Activated CD4-positive, alpha-beta T cell treated with anti-CD3 and anti-CD28 coated beads for 48 hours (primary cell): ENCODE measurements around the gene MRPL53.
"Not testable (repeated sequence)": the region's sequence is repeated elsewhere in the genome, so short reads cannot be mapped to it uniquely, and the experiment has no call there.

Experiments
- DNase-seq: peaks from one replicate; pipeline ENCODE4 v3.0.0-alpha.2; 2020

The MRPL53 gene

DNA sequence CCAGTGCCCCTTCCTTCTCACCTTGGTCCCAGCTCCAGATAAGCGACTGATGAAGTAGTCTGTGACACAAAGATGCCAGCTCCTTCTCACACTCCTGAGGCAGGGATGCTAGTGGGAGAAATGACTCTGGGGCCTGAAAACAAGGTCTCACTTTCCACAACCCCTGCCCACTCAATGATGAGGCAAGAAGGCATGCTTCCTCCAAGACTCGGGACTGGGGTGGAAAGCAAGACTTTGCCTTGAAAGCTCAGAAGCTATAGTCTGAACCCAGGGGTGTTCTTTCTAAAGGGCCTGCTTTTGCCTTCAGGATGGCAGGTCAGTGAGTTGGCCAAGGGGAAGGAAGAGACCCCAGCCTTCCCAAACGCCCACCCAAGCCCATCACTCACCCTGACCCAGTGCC lies 9.0 kb upstream of the MRPL53 start:
- DNase-seq = no peak

DNA sequence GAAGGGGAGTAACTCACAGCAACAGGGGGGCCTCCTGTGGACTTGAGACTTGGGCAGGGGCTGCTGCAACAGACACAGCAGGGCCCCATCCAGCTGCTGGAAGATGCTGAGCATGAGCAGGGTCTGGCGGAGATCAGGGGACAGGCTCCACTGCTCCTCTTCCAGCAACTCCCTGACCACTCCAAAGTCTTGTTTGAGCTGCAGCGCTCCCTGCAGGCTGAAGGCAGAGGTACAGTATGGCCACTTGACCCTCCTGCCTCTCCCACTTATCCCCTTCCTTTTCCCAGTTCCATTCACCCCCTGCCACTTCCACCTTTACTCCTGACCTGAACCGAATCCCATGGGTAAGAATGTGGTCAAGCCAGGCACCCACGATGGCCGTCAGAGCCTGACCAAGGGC lies 2.4 kb upstream of the MRPL53 start:
- DNase-seq = no peak

DNA sequence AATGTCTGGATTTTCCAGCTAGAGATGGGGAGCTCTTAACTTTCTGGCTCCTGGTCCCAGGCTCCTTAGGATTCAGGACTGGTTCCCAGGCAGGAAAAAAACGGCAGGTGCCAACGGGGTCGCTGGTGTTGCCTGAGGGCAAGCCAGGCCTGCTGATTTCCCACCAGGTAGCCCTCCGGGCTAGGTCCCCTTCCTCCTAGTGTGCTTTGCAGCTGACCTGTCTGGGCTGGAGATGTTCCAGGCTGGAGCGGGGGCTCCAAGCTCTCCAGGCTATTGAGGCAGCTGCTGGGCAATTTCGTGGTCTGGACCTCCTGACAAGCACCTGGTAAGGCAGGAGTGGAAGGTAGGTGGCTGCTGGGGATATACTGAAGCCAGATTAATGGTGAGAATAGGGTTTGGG lies 2.0 kb upstream of the MRPL53 start:
- DNase-seq = no peak

DNA sequence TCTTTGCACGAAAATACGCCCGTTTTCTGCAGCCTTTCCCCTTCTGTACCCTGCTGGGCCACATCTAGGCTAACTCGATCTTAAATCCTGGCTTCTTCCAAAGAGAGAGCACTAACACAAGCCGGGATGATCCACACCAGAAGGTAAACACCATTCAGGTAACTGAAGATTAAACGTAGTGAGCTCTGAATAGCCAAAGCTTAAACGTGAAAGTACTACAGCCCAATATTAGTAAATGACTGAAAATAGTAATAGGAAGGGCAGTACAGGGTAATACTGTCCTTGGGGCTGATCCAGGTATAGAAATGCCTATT lies 422 bp upstream of the MRPL53 start:
- no peak for DNase-seq

DNA sequence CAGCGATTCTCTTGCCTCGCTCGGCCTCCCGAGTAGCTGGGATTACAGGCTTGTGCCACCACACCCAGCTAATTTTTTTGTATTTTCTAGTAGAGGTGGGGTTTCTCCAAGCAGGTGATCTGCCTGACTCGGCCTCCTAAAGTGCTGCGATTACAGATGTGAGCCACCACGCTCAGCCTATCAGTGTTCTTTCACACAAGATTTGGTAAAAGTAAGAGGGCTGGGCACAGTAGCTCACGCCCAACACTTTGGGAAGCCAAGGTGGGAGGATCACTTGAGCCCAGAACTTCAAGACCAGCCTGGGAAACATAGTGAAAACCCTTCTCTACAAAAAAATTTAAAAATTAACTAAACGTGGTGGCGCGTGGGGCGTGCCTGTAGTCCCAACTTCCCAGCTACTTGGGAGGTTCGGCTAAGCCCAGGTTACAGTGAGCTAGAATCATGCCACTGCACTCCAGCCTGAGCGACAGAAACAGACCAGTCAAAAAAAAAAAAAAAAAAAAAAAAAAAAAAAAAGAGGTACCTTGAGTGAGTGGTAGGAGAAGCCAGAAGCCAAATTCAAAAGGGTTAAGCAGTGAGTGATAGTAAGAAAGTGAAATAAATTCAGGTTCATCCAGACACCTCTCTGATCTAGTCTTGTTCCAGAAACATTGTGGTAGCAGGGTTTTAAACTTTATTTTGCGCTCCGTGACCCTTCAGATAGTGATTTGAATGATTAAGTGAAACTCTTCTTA lies 981 bp downstream of the MRPL53 start:
- DNase-seq = no peak

DNA sequence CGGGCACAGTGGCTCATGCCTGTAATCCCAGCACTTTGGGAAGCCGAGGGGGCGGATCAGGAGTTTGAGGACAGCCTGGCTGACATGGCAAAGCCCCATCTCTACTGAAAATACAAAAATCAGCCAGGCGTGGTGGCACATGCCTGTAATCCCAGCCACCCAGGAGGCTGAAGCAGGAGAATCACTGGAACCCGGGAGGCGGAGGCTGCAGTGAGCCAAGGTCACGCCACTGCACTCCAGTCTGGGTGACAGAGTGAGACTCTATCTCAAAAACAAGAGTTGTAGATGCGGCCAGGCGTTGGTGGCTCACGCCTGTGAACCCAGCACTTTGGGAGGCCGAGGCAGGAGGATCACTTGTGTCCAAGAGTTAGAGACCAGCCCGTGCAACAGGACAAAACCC lies 1.7 kb downstream of the MRPL53 start:
- not testable (repeated sequence) for DNase-seq

DNA sequence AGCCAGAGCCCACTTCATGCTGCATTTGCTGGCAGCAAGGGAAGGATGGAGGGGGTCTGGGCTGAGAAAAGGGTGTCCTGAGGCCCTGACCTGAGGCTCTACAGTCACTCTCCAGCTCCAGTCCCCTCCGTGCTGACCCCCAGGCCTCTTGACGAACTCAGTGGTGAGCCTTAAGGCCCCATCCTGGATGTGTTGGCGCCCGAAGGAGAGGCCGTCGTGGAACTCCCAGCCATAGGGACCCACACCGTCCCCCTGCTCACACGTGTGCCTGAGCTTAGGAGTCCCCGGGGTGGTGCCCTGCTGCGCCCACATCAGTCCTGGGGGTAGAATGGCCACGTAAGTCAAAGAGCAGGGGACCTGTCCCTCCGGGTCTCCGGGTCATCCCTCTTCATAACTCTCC lies 8.1 kb downstream of the MRPL53 start:
- DNase-seq = no peak

DNA sequence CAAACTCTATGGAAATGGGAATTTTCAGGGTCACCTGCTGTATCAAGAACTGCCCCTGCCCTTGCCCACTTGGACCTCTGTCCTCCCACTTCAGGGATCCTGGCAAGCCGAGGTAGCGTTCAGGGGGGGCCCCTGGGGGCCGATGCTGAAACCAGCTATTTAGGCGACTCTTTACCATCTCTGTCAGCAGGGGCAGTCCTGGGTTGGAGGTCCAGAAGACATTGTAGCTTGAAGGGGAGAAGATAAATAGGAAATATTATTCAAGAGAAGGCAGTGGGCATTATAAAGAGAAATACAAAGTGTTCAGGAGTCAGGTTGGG lies 9.7 kb downstream of the MRPL53 start:
- DNase-seq = no peak

DNA sequence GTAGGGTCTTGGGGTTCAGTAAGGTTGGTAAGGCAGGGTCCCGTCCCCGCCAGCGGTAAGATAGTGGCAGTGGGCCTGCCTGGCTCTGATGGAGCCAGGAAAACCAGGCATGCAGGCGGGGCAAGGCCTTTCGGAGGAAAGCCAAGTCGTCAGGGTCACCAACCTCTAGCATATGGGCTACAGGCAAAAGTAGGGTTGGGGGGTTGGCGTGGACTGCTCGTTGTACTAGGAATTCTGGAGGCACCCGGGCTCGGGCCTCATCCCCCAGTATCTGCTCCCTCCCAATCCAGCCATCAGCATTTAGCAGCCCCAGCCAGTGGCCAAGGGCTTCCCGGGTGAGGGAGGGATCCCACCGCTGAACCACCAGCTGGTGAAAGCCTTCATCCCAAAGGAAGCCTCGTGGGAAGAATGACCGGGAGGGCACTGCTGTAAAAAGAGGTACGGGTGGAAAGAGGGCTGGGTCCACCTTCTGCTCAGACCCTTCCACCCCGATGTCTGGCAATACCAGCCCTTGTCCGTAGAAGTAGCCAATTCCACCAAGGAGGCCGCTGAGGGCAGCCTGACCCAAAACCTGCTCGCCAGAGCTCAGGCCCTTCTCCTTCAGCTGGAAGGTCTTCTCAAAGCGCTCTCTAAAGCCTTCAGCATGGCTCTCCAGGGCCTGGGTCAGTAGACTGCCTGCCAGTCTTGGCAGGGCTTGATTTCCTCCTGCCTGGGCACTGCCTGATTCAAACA lies 10.3 kb downstream of the MRPL53 start:
- no peak for DNase-seq

DNA sequence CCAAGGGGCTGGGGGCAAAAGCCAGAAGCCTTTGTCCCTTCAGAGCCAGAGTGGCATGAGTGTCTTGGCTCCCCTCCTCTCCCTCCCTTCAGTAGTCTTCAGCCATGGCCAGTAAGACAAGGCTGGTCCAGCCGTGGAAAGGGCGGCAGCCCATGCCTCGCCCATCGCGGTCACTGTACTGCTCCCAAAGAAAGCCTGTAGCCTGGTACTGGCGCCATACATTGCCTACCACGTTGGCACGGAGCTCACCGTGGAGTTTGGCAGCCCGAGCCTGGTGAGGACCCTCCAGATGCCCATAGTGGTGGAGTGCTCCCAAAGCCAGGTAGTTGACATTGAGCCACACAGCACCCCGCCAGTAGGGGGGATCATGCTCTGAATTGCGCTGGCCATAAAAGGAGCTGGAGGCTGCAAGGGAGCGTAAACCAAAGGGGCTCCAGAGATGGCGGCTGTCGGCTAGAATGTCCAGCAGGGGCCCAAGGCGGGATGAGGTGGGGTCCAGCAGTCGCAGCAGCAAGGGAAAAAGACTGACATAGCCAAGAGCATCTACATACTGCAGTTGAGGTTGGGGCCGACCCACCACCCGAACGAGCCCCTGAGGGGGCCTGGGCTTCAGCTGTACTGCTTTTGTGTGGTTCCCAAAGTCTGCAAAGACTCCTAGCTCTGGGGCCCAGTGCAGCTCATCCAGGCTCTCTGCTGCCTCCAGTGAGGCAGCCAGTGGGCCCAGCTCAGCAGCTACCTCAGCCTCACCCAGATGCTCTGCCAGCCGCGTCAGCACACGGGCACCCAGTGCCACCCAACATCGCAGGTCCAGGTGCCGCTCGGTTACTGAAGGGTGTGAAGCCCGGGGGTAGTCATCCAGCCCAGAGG lies 11.1 kb downstream of the MRPL53 start:
- peak; percentile 34 for DNase-seq

DNA sequence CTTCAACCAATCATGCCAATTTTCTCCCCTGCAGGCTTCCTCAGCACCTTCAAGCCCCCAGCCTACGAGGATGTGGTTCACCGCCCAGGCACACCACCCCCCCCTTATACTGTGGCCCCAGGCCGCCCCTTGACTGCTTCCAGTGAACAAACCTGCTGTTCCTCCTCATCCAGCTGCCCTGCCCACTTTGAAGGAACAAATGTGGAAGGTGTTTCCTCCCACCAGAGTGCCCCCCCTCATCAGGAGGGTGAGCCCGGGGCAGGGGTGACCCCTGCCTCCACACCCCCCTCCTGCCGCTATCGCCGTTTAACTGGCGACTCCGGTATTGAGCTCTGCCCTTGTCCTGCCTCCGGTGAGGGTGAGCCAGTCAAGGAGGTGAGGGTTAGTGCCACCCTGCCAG lies 12.3 kb downstream of the MRPL53 start:
- DNase-seq = not testable (repeated sequence)

DNA sequence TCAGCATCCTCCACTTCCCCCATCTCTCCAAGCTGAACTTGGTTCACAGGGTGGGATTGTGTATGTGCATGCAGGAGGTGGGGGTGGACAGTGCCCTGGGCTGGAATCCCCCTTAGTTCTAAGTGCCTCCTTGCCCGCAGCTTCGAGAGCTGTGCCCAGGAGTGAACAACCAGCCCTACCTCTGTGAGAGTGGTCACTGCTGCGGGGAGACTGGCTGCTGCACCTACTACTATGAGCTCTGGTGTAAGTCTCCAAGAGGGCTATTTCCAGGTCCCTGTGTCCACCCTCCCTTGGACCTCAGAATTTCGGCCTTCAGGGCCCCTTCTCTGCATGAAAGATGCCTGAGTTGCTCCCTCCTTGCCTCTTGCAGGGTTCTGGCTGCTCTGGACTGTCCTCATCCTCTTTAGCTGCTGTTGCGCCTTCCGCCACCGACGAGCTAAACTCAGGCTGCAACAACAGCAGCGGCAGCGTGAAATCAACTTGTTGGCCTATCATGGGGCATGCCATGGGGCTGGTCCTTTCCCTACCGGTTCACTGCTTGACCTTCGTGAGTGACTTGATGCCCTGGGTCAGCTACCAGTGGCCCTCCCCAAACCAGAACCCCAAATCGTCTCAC lies 12.9 kb downstream of the MRPL53 start:
- not testable (repeated sequence) for DNase-seq

DNA sequence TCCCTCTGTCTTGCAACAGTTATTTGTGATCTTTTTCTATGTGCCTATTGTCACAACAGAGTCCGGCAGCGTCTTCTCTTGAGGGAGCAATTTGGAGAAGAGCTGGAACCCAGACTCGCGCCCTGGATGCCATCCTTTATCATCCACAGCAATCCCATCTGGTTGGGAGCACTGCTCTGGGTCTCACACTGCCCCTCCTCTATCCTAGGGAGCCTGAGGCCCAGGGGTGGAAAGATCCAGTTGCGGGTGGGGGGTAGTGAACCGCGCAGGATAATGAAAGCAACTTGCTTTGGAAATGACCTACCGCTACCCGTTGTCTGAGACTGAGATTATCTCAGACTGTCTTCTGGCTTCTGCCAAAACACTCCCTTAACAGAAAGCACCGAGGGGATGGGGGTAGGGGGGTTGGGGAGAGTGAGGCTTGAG lies 13.5 kb downstream of the MRPL53 start:
- DNase-seq = no peak

DNA sequence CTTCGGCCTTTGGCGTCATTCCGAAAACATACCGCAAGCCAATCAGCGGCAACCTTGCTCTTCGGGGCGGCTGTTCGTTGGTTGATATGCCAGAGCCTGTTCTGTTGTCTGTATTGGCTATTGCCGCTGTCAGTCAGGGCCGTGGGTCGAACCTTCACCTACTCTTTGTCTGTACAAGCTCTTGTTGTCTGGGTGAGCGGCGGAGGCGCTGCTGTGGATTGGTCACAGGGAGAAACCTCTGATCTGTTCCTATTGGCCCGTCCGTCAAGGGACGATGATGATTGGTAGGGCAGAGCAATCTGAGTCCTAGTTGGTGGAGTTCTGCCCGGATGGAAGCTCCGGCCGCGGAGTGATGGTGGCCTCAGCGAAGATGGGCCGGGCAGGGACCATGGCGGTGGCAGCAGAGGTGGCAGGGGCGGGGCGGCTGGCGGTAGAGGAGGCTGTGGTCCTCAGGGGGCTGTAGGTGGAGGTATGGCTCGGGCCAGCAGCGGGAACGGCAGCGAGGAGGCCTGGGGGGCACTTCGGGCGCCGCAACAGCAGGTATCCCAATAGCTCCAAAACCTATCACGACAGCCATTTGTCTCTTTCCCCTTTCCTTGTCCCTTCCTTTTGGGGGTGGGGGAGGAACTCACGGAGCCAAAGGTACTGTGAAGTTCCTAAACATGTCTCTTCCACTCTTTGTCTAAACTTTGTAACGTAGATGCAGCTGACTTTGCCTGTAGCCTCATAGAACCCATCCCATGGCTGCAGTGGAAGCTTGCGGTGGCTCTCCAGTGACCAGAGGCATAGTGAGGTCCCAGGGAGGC lies 14.1 kb downstream of the MRPL53 start, which contains the start of gene WBP1:
Gene WBP1, plus strand, starts transcription at position 307 of the 806 bp plus-strand sequence. Its CDS starts 165 bp downstream, at position 472.
- DNase-seq = peak; percentile 99

DNA sequence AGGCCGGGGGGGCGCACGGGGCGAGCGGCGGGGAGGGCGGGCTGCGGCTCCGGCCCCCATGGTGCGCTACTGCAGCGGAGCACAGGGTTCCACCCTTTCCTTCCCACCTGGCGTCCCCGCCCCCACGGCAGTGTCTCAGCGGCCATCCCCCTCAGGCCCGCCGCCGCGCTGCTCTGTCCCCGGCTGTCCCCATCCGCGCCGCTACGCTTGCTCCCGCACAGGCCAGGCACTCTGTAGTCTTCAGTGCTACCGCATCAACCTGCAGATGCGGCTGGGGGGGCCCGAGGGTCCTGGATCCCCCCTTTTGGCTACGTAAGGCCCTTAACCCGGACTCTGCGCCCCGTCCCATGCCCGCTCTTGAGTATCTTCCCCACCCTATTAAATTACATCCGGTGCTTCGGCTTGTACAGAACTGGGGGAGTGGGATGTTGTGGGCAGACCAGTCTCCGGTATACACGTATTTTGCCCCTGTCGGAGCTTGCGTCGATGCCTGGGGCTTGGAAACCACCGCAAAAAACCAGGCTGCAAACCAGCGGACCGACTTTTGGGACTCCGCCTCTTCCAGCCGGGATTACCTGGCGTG lies 14.8 kb downstream of the MRPL53 start:
- DNase-seq = peak; percentile 87

DNA sequence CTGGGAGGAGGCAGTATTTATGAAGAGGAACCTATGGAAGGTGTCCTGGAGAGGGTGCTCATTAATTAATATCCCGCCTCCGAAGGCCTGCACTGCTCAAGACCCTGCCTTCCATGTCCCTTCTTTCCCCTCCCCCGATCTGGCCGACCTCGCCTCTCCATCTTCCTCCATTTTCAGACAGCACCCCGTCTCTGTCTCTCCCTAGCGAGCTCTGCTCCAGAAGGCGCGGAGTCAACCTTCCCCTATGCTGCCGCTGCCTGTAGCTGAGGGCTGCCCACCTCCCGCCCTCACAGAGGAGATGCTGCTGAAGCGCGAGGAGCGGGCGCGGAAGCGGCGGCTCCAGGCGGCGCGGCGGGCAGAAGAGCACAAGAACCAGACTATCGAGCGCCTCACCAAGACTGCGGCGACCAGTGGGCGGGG lies 15.3 kb downstream of the MRPL53 start:
- no peak for DNase-seq

DNA sequence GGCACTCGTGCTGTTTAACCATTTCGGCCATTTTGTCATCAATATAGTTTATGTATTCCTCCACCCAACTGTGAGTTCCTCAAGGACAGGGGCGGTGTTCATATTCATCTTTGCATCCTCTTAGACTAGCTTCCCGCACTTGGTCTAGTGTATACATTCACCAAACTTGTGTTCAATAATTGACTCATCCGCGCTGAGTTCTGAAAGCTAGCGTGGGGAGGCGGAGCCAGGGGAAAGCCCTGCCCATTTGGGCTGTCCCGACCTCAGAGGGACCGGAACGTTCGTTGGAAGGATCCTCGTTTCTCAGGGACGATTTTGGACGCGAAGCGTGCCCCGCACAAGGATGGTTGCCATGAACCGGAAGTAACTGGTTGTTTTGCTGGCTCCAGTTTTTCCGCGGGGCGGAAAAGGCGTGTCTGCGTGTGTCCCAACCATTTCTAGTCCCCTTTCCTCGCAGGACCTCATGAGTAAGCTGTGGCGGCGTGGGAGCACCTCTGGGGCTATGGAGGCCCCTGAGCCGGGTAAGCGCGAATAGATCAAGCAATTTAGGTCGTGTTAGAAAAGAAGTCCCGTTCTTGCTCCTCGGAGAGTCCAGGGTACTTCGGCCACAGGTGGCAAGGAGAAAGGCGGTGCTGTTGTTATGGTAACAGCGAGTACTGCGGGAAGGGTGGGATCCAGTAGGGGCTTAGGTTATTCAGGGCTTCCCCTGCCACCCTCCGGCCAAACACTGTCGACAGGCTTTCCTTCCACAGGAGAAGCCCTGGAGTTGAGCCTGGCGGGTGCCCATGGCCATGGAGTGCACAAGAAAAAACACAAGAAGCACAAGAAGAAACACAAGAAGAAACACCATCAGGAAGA lies 17.6 kb downstream of the MRPL53 start, which contains the start of gene INO80B:
Gene INO80B, plus strand, starts transcription at position 434 of the 858 bp plus-strand sequence. Its CDS starts 30 bp downstream, at position 464.
- DNase-seq = peak; percentile 98

DNA sequence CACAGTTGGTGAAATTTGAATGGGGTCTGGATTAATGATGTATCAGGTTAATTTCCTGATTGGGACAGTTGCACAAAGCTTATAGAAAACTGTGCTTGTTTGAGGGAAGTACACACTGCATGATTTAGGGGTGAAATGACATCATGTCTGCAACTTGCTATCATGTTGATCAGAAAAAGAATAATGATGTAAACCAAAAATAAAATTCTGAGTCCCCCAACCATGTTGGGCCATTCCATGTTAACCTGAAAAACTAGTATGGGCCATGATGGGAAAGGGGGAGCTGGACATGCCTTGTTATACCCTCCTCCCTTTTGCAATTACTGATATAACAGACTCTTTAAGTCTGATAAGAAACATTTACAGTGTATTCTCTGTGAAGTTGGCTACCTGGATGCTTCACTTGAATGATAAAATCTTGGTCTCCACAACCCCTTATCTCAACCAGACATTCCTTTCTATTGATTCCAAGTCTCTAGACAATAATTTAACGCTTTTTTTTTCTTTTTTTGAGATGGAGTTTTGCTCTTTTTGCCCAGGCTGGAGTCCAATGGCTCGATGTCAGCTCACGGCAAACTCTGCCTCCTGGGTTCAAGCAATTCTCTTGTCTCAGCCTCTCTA lies 21.8 kb downstream of the MRPL53 start:
- no peak for DNase-seq

DNA sequence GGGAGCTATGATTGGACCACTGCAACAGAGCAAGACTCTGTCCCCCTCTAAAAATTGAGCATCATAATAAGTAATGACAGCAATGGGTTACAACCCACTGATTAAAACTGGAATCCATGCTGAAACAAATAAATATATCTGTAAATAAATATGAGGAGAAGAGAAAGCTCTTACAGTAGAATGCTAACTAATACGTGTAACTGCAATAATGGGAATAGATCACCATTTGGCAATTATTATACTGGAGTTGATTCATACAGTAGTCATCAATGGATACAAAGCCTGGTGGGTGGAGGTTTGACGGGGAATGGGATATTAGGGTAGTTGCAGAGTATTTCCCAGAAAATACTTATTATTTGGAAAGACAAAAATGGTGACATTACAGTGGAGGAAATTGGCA lies 23.7 kb downstream of the MRPL53 start:
- no peak for DNase-seq

DNA sequence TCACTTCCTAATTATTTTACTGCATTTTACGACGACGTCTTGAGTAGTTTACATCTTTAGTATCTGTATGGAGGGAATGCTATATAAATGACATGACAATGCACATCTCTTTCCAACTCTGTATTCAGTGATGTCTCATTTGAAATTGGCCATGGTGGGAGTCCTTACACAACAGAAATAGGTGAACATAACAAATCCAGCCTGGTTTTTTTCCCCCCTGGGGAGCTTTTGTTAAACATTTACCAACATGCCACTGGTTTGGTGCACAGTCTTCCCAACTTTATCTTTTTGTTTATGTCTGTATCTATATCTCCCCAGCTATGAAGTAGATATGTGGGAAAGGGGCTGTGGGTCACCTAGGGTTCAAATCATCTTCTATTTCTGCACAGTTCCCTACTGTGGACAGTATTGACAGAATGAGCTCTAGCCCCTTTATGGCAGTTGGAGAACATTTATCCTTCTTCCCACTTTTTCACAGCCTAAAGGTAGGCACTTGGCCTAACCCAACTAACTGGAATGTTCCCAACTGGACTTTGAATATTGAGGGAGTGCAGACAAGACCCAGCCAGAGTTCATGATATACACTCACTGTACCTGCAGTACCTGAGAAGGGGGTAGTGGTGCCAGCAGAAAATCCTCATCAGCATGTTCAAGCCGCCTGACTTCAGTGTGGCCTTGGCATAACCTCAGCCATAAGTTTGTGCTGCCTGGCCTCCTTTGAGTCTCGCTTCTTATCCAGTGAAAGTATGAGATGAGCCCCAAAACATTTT lies 25.1 kb downstream of the MRPL53 start:
- DNase-seq = no peak
